ENCODE measurements around the gene PITPNM2. TPM values are rescaled to one million over a fixed set of nuclear protein-coding genes. Genes with fewer than 3 reads are reported as not detected.

Gene PITPNM2
- total RNA-seq, result 13.0 and 13.7 TPM in 2 replicates

DNA sequence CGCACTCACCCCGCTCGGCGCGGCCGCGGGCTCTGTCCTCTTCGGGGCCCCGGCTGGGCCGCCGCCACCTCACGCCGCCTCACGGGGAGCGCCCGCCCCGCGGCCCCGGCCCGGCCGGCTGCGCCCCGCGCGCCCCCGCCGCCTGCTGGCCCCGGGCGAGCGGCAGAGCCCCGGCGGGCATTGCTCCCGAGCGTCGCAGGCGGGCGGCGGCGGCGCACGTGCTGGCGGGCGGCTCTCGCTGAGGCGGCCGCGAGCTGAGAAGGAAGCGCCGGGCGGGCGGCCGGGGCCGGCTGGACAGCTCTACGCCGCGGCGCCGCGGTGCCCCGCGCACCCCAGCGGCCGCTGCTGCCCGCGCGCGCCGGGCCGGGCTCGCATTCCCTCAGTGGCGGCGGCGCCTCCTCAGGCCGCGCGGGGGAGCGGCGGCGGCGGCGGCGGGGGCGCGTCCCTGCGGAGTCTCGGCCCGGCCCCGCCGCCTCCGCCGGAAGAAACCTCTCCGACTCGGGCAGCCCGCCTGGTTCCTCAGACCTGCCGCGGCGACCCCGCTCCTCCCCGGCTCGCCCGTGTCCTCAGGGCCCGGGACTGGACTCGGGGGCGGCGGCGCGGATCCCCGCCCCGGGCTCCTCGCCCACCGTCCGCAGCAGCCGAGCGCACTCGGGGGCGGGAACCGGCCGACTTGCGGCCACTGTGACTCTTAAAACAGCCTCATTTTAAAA, at the start of gene PITPNM2:
Gene PITPNM2, minus strand, starts transcription at position 347 of the 713 bp plus-strand sequence. CDS start 116,500 bp downstream, outside the sequence.

Other genes with a start within 250 kb of the PITPNM2 start
- 8.3 and 13.0 TPM in 2 replicates for gene ABCB9, start 184.6 kb downstream of the PITPNM2 start, total RNA-seq
- 14.6 and 31.4 TPM in 2 replicates for gene OGFOD2, start 175.8 kb downstream of the PITPNM2 start, total RNA-seq
- gene ARL6IP4, start 170.4 kb downstream of the PITPNM2 start, total RNA-seq, result 249 and 324 TPM in 2 replicates
- 34.2 and 49.8 TPM in 2 replicates for gene MPHOSPH9, start 82.1 kb upstream of the PITPNM2 start, total RNA-seq
- 8.7 and 17.7 TPM in 2 replicates for gene MTRFR, start 82.3 kb upstream of the PITPNM2 start, total RNA-seq
- gene CDK2AP1, start 120.8 kb upstream of the PITPNM2 start, total RNA-seq, result 271 and 296 TPM in 2 replicates
- gene SBNO1, start 213.8 kb upstream of the PITPNM2 start, total RNA-seq, result 17.2 and 17.4 TPM in 2 replicates
- 52.0 and 57.6 TPM in 2 replicates for gene KMT5A, start 233.0 kb upstream of the PITPNM2 start, total RNA-seq